H54 (cell line): ENCODE data around the gene SLC25A22.

Source experiments
- DNase-seq: peaks from one replicate; pipeline ENCODE4 v3.0.0; 2011; ENCODE audit warnings: low spot score, mixed read lengths; ENCODE audit not compliant: insufficient read length
- FAIRE-seq: peaks from 3 replicates; lab custom pipeline; 2011; peaks lifted over from hg19 to GRCh38; lab: Jason Lieb, UNC
- POLR2A ChIP-seq: IDR thresholded peaks from 2 replicates; pipeline ENCODE4 v1.6.1; 2011; ENCODE audit warnings: low read depth, mild to moderate bottlenecking, low read length

Gene SLC25A22

DNA sequence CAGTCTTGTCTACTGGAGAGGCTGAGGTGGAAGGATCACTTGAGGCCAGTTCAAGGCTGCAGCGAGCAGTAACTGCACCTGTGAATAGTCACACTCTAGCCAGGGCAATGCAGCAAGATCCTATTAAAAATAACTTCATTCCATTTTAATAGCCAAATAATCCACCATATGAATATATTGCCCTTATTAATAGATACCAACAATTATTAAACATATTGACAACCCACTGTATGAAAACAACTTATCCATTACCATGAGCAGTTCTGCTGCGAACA, 31.2 kb downstream of the SLC25A22 start:
- no peak for FAIRE-seq
- TF ChIP-seq POLR2A, result no peak
- DNase-seq, result no peak

DNA sequence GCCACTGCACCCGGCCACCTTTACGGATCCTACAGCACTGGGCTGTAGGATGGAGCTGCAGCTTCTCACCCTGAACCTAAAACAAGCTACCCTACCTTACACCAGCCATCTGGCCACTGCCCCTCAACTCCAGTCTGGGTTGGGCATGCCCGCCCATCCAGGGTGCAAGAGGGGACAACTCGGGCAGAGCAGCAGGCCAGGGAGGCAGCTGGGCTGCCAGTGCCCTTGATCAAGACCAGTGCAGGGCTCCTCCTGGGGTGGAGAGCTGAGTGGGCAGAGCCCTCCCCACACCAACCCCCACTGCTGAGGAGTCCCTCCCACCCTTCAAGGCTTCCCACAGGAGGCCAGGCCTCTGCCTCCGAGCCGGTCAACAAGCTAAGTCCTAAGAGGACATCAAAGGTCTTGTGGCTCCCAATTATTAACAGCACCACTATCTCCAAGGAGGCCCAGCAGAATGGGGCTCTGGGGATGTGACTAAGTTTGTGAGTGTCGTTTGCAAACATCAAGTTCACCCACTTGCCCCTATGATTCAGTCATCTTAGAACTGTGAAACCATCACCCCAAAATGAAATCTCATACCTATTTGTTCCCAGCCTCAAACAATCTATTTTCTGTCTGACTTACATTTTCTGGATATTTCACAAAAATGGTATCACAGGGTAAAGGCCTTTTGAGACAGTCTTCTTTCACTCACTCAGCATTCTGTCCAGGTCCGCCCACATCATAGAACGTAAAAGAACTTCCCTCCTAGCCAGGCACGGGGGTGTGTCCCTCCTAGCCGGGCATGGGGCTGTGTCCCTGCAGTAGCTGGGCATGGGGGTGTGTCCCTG, 31.8 kb downstream of the SLC25A22 start:
- DNase-seq (no peak), FAIRE-seq (no peak)
- no peak for TF ChIP-seq POLR2A

DNA sequence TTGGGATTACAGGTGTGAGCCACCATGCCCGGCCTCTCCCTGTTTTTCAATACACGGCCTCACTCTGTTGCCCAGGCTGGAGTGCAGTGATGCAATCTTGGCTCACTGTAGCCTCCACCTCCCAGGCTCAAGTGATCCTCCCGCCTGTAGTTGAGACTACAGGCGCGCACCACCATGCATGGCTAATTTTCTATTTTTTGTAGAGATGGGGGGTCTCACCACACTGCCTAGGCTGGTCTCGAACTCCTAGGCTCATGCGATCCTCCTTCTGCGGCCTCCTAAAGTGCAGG, 32.3 kb downstream of the SLC25A22 start:
- TF ChIP-seq POLR2A, result no peak
- DNase-seq (no peak), FAIRE-seq (no peak)

DNA sequence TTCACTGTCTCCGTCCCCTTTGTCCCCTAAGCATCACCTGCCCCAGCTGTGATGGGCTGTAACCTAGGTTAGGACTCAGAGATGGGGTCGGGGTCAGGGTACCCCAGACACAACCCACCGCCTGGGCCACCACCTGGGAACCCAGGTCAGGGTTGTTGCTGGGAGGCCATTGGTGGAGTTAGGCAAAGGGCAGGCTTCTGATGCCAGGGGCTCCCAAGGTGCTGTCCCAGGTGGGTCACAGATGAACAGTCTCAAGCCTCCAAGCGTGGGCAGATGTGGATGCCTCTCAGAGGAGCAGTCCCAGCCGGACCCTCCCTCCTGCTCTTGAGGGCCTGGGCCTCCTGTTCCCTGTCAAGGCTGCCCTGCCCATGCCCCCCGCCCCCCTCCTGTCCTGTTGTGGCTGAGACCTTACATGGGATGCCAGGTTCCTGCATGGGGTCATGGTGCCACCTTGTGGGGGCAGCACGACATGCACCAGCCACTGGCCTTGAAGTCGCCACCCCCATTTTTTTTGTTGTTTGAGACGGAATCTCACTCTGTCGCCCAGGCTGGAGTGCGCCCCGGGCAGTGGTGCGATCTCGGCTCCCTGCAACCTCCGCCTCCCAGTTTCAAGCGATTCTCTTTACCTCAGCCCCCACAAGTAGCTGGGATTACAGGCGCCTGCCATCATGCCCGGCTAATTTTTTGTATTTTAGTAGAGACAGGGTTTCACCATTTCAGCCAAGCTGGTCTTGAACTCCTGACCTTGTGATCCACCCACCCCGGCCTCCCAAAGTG, 32.9 kb downstream of the SLC25A22 start:
- FAIRE-seq, result no peak
- DNase-seq, result no peak
- TF ChIP-seq POLR2A, result no peak

DNA sequence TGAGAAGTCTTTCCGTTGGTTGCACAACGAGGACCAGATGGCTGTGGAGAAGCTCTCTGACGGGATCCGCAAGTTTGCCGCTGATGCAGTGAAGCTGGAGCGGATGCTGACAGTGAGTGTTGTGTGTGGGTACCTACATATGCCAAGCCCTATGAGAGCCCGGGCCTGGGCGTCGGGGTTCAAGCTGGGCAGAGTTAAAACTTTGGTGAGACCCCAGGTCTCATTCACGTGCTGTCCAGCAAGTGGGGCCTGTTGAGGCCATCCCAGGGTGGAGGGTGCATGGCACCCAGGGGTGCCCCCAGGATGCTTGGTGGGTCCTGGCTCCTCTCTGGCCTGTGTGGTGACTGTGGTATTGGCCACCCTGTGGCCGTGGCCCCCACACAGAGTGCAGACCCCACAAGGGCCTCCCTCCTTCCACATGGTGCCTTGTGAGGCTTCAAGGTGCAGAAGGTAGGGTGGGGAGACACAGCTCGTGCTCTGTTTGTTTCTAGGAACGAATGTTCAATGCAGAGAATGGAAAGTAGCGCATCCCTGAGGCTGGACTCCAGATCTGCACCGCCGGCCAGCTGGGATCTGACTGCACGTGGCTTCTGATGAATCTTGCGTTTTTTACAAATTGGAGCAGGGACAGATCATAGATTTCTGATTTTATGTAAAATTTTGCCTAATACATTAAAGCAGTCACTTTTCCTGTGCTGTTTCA, 33.6 kb downstream of the SLC25A22 start:
- TF ChIP-seq POLR2A, result no peak
- no peak for DNase-seq
- FAIRE-seq, result no peak

DNA sequence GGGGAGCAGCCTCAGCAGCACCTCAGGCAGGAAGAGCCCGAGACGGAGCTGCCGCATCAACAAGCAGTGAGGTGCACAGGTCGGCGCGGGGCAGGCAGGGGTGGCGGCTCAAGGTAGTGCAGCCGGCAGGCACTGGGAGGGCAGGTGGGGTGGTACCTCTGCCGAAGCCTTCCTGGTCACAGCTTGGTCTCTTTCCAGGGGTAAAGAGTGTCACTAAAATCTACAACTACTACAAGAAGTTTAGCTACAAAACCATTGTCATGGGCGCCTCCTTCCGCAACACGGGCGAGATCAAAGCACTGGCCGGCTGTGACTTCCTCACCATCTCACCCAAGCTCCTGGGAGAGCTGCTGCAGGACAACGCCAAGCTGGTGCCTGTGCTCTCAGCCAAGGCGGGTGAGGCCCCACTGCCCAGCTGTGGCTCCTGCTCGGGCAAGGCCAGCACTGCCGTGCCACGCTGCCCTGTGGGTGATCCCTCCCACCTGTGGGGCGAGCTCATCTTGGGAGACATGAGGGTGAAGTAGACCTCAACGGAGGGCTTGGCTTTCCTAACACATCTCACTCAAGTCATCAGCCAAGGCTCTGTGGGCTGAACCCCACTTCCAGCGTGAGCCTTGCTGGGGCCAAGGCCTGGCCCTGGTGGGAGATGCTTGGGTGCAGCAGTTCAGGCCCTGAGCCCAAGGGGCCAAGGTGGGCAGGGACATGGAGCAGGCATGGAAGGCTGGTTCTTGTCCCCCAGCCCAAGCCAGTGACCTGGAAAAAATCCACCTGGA, 34.3 kb downstream of the SLC25A22 start:
- no peak for TF ChIP-seq POLR2A
- FAIRE-seq, result no peak

DNA sequence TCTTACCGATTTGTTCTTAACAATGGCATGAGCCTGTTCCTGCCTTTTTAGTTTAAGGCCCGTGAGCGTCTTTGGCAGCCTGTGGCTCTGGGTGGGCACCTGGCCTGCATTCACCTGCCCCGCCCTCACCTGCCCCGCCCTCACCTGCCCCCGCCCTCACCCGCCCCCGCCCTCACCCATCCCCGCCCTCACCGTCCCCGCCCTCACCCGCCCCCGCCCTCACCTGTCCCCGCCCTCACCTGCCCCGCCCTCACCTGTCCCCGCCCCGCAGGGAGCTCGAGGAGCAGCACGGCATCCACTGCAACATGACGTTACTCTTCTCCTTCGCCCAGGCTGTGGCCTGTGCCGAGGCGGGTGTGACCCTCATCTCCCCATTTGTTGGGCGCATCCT, 35.0 kb downstream of the SLC25A22 start:
- no peak for TF ChIP-seq POLR2A
- FAIRE-seq (no peak), DNase-seq (no peak)

More for the DNA sequence above, 34.3 kb downstream of the SLC25A22 start:
- DNase-seq, result no peak

DNA sequence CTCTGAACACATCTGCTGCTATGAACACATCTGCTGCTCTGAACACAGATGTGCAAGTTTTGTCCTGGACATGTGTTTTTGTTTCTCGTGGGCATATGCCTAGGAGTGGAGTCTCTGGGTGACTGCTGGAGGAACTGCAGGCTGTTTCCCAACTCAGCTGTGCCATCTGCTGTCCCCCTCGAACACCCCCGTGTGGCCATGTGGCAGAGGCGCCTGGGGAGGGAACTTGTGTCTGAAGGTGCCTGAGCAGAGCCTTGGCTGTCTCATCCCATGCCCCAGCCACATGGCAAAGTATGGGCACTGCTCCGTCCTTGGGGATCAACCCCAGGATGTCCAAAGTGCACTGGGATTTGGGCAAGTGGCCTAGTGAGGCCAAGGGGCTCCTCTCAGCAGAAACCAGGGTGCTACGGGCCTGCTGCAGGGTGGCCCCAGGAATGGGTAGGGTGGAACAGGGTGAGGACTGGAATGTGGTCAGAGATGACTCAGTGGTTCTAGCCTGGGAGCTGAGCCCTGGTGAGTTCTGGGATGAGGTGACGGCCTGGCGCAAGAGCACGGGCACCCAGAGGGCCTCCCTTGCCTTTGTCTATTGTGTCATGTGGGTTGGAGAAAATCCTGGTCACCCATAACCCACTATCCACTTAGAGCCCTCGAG, 35.5 kb downstream of the SLC25A22 start:
- DNase-seq, result peak; percentile 98
- peak; percentile 21; the same call in 1 of the 2 replicates for TF ChIP-seq POLR2A
- FAIRE-seq, result peak; percentile 60

DNA sequence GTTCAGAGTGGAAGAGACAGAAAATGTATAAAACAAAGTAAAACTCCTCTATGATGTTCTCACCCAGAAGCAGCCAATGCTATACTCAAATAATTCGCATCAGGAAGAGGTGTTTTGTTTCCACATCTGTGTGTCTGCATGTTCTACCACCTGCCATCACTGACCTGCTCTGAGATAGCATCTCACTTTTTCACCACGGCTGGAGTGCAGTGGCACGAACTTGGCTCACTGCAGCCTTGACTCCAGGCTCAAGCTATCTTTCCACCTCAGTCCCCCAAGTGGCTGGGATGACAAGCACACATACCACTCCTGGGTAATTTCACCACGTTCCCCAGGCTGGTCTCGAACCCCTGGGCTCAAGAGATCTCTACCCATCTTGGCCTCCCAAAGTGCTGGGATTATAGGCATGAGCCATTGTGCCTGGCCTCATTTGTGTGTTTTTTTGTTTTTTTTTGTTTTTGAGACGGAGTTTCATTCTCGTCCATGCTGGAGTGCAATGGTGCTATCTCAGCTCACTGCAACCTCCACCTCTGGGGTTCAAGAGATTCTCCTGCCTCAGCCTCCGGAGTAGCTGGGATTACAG, 36.5 kb downstream of the SLC25A22 start:
- no peak for DNase-seq
- FAIRE-seq, result no peak
- TF ChIP-seq POLR2A, result no peak

DNA sequence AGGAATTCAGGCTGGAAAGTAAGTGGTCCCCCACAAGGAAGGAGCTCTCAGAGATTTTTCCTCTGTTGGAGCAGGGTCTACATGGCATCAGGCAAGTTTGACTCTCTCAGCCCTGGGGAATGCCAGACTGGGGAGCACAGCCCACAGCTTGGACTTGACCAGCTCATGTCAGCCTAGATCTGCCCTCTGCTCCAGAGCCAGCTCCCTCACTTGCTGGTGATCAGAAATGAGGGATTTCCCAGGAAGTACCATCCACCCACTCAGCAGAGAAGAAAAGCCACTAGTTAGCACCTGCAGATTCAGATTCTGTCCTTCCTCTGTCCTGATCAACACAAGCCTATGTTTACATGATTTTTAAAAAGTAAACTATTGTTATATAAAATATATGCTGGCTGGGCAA, 37.8 kb downstream of the SLC25A22 start:
- FAIRE-seq, result no peak

DNA sequence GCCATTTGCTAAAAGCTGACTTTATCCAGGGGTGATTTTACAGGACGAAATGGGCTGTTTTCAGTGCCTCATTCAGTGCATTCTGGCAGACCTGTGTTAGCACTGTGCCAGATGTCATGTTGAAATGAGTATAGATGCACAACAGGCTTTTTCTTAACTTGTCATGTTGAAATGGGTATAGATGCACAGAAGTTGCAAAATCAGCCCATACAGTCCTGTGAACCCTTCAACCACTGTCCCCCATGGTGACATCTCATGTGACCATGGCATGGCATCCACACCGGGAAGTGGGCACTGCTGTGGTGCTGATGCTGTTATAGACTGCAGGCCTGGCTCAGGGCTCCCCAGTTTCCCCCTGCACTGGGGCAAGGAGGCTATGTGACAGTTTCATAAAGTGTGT, 48.4 kb downstream of the SLC25A22 start:
- FAIRE-seq, result no peak
- TF ChIP-seq POLR2A, result no peak
- DNase-seq, result no peak

More for the DNA sequence above, 37.8 kb downstream of the SLC25A22 start:
- DNase-seq, result no peak
- no peak for TF ChIP-seq POLR2A

DNA sequence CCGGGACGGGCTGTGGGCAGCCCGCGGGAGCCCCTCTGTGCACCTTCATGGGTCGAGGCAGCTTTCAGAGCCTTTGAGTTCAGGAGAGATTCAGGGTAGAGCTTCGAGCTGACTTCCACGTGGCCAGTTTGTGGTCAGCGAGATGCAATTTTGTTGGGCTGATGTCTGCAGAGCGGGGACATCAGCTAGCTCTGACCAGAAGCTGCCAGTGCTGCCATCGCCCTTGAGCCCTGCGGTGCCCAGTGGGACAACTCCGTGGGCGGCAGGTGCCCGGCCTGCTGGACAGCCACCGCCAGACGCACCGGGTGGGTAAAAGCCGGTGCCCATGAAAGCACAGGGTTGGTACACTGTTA, 50.1 kb downstream of the SLC25A22 start:
- FAIRE-seq (no peak), DNase-seq (peak; percentile 13)
- TF ChIP-seq POLR2A, result no peak

DNA sequence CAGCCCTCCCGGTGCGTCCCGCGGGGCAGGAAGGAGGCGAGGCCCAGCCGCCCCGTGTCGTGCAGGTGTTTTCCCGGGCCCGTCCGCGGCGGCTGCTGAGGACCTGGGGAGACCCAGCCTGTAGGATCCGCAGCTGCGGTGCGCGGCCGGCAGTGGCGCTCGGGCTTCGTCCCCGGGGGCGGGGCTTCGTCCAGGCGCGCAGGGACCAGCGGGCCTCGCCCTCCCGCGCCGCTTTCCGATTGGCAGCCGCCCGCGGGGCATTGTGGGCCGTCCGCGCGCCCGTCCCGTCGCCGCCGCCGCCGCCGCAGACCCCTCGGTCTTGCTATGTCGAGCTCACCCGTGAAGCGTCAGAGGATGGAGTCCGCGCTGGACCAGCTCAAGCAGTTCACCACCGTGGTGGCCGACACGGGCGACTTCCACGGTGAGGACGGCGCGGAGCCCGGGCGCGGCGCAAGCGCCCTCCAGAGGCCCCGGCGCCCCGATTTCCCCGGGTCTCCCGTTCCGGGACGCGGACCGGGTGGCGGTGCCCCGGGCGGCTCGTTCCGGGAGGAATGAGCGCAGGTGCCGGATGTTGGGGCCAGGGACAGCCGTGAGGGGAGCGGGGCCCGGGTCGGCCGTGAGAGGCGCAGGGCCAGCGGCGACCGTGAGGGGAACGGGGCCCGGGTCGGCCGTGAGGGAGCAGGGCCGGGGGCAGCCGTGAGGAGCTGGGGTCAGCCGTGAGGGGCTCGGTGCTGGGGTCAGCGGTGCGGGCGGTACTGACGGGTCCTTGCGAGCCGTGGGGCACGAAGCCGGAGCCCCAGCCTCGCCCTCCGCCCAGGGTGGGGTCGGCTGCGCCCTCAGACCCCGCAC, 50.7 kb downstream of the SLC25A22 start, which contains the start of gene TALDO1:
TSS of gene TALDO1 (plus strand) at position 307 of the 849 bp plus-strand sequence. CDS start at position 325, 18 bp downstream.
- TF ChIP-seq POLR2A, result peak; percentile 80; the same call in 1 of the 2 replicates
- no peak for FAIRE-seq
- DNase-seq, result peak; percentile 94
